GM23338 (cell line): ENCODE data around the gene TRPC4AP. TPM values are rescaled to one million over a fixed set of nuclear protein-coding genes. Genes with fewer than 3 reads are reported as not detected.

Experiments used
- ATAC-seq: fragments of 200-7000 bp; cut with Tn5 transposase; 3 replicates; pipeline ENCODE4 v1.9.1; 2020
- DNase-seq: peaks from one replicate; pipeline ENCODE4 v3.0.0-alpha.2; 2015; ENCODE audit warnings: low spot score
- H2AFZ ChIP-seq: fragments of 200-600 bp; sonication (generic); 2 replicates; pipeline ENCODE4 v1.8.0; 2016; ENCODE audit warnings: antibody characterized with exemption, mild to moderate bottlenecking, moderate library complexity
- H3F3A ChIP-seq: fragments of 200-600 bp; sonication (generic); replicated peaks from 2 replicates; pipeline ENCODE4 v1.8.0; 2017; ENCODE audit warnings: antibody characterized with exemption, mixed run types, low read depth
- H3K27ac ChIP-seq: fragments of 200-600 bp; sonication (generic); 2 replicates; pipeline ENCODE4 v1.6.1; 2016; ENCODE audit warnings: low read depth
- H3K27me3 ChIP-seq: fragments of 200-600 bp; sonication (generic); 2 replicates; pipeline ENCODE4 v1.8.0; 2016; ENCODE audit warnings: mild to moderate bottlenecking, mixed run types, moderate library complexity; ENCODE audit not compliant: insufficient read depth
- H3K36me3 ChIP-seq: fragments of 200-600 bp; sonication (generic); 2 replicates; pipeline ENCODE4 v1.8.0; 2016; ENCODE audit warnings: mild to moderate bottlenecking; ENCODE audit not compliant: insufficient read depth
- H3K4me1 ChIP-seq: fragments of 200-600 bp; sonication (generic); 2 replicates; pipeline ENCODE4 v1.8.0; 2016; ENCODE audit warnings: mild to moderate bottlenecking, moderate library complexity; ENCODE audit not compliant: insufficient read depth
- H3K4me2 ChIP-seq: fragments of 200-600 bp; sonication (generic); 2 replicates; pipeline ENCODE4 v1.7.1; 2017; ENCODE audit warnings: mixed run types
- H3K4me3 ChIP-seq: fragments of 200-600 bp; sonication (generic); 2 replicates; pipeline ENCODE4 v1.6.1; 2016; ENCODE audit warnings: mixed run types
- H3K79me2 ChIP-seq: fragments of 200-600 bp; sonication (generic); replicated peaks from 2 replicates; pipeline ENCODE4 v1.8.0; 2017; ENCODE audit warnings: mild to moderate bottlenecking; ENCODE audit not compliant: insufficient read depth
- H3K9me2 ChIP-seq: fragments of 200-600 bp; sonication (generic); 2 replicates; pipeline ENCODE4 v1.8.0; 2017; ENCODE audit not compliant: insufficient read depth
- H4K20me1 ChIP-seq: fragments of 200-600 bp; sonication (generic); replicated peaks from 2 replicates; pipeline ENCODE4 v1.8.0; 2017; ENCODE audit warnings: mild to moderate bottlenecking; ENCODE audit not compliant: insufficient read depth
- H3K27ac Mint-ChIP-seq: 2 replicates; pipeline ENCODE4 v1.8.0; 2020; ENCODE audit warnings: inconsistent platforms, mild to moderate bottlenecking, moderate library complexity, mixed read lengths
- H3K27me3 Mint-ChIP-seq: 3 replicates; pipeline ENCODE4 v1.8.0; 2022; ENCODE audit warnings: low read depth, mild to moderate bottlenecking, moderate library complexity, mixed read lengths, inconsistent platforms; ENCODE audit not compliant: insufficient read depth, poor library complexity
- H3K36me3 Mint-ChIP-seq: 3 replicates; pipeline ENCODE4 v1.8.0; 2021; ENCODE audit warnings: low read depth, mild to moderate bottlenecking, inconsistent platforms, moderate library complexity, mixed read lengths
- H3K4me1 Mint-ChIP-seq: 3 replicates; pipeline ENCODE4 v1.8.0; 2020; ENCODE audit warnings: mild to moderate bottlenecking, inconsistent platforms, mixed read lengths
- H3K4me3 Mint-ChIP-seq: 3 replicates; pipeline ENCODE4 v1.8.0; 2021; ENCODE audit warnings: moderate library complexity, mild to moderate bottlenecking, inconsistent platforms, mixed read lengths
- H3K9me3 Mint-ChIP-seq: 3 replicates; pipeline ENCODE4 v1.8.0; 2020; ENCODE audit warnings: moderate library complexity, mild to moderate bottlenecking, inconsistent platforms, mixed read lengths
- EZH2phosphoT487 ChIP-seq: fragments of 200-600 bp; sonication (generic); IDR thresholded peaks from one replicate; pipeline ENCODE4 v1.8.1; 2018; ENCODE audit warnings: antibody characterized with exemption; ENCODE audit not compliant: unreplicated experiment
- JUNB ChIP-seq: IDR thresholded peaks from one replicate; pipeline ENCODE4 v1.6.1; 2016; ENCODE audit warnings: antibody characterized with exemption; ENCODE audit not compliant: unreplicated experiment
- STAT1 ChIP-seq: IDR thresholded peaks from one replicate; pipeline ENCODE4 v1.6.1; 2016; ENCODE audit warnings: antibody characterized with exemption; ENCODE audit not compliant: unreplicated experiment
- polyA plus RNA-seq: library from polyadenylated mRNA; unstranded; fragments of >200 nt; fragmentation: Nextera tagmentation; extraction: Ambion mirVana; gene quantifications from 2 replicates; pipeline ENCODE4 v1.2.1, GENCODE V29; 2016
- total RNA-seq: library from RNA; depleted of rRNA; stranded (reverse); fragments of >200 nt; shearing (Covaris generic); gene quantifications from 2 replicates; pipeline ENCODE4 v1.2.3, GENCODE V29; 2014
- TF ChIP-seq, protein P1 (sequence below): fragments of 250-450 bp; sonication (Bioruptor Pico); IDR thresholded peaks from 2 replicates; pipeline ENCODE4 v1.5.0; 2020; ENCODE audit warnings: mild to moderate bottlenecking, moderate library complexity

The TRPC4AP gene
- total and polyA plus RNA-seq, 2 experiments from 2014 or later = 48.8 to 89.5 TPM

DNA sequence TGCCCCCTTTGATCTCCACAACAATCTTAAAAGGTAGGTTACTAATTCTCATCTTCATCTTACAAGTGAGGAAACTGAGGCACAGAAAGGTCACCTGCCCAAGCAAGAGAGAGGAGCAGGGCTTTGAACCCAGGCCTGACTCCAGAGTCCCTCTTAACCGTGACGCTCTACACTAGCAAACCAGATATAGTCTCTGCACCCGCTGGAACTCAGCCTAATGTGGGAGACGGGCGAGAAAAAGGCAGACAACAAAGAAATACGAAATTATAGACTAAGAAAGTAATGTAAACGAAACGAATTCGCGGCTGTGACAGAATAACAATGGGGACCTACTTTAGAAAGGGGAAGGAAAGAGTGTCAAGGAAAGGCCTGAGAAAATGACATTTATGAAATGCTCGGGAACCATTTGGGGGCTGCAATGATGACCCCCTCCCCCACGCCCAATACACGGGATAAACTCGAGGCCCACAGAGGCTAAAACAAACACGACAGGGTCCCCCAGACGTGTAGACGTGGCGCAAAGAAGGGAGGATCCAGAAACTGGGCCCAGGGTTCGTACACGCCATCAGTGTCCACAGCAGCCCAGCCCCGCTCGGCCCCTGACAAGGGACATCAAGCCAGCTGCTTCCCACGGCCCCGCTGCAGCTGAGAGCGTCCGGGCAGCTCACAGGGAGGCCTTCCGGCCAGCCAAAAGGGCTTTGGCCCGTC lies 637 bp downstream of the TRPC4AP start (continued):
- TF ChIP-seq, protein P1, sequence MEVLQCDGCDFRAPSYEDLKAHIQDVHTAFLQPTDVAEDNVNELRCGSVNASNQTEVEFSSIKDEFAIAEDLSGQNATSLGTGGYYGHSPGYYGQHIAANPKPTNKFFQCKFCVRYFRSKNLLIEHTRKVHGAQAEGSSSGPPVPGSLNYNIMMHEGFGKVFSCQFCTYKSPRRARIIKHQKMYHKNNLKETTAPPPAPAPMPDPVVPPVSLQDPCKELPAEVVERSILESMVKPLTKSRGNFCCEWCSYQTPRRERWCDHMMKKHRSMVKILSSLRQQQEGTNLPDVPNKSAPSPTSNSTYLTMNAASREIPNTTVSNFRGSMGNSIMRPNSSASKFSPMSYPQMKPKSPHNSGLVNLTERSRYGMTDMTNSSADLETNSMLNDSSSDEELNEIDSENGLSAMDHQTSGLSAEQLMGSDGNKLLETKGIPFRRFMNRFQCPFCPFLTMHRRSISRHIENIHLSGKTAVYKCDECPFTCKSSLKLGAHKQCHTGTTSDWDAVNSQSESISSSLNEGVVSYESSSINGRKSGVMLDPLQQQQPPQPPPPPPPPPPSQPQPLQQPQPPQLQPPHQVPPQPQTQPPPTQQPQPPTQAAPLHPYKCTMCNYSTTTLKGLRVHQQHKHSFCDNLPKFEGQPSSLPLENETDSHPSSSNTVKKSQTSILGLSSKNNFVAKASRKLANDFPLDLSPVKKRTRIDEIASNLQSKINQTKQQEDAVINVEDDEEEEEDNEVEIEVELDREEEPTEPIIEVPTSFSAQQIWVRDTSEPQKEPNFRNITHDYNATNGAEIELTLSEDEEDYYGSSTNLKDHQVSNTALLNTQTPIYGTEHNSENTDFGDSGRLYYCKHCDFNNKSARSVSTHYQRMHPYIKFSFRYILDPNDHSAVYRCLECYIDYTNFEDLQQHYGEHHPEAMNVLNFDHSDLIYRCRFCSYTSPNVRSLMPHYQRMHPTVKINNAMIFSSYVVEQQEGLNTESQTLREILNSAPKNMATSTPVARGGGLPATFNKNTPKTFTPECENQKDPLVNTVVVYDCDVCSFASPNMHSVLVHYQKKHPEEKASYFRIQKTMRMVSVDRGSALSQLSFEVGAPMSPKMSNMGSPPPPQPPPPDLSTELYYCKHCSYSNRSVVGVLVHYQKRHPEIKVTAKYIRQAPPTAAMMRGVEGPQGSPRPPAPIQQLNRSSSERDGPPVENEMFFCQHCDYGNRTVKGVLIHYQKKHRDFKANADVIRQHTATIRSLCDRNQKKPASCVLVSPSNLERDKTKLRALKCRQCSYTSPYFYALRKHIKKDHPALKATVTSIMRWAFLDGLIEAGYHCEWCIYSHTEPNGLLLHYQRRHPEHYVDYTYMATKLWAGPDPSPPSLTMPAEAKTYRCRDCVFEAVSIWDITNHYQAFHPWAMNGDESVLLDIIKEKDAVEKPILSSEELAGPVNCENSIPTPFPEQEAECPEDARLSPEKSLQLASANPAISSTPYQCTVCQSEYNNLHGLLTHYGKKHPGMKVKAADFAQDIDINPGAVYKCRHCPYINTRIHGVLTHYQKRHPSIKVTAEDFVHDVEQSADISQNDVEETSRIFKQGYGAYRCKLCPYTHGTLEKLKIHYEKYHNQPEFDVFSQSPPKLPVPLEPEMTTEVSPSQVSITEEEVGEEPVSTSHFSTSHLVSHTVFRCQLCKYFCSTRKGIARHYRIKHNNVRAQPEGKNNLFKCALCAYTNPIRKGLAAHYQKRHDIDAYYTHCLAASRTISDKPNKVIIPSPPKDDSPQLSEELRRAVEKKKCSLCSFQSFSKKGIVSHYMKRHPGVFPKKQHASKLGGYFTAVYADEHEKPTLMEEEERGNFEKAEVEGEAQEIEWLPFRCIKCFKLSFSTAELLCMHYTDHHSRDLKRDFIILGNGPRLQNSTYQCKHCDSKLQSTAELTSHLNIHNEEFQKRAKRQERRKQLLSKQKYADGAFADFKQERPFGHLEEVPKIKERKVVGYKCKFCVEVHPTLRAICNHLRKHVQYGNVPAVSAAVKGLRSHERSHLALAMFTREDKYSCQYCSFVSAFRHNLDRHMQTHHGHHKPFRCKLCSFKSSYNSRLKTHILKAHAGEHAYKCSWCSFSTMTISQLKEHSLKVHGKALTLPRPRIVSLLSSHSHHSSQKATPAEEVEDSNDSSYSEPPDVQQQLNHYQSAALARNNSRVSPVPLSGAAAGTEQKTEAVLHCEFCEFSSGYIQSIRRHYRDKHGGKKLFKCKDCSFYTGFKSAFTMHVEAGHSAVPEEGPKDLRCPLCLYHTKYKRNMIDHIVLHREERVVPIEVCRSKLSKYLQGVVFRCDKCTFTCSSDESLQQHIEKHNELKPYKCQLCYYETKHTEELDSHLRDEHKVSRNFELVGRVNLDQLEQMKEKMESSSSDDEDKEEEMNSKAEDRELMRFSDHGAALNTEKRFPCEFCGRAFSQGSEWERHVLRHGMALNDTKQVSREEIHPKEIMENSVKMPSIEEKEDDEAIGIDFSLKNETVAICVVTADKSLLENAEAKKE (CRISPR knock-in tag) = no peak
- TF ChIP-seq EZH2phosphoT487 (no peak), STAT1 (no peak)

DNA sequence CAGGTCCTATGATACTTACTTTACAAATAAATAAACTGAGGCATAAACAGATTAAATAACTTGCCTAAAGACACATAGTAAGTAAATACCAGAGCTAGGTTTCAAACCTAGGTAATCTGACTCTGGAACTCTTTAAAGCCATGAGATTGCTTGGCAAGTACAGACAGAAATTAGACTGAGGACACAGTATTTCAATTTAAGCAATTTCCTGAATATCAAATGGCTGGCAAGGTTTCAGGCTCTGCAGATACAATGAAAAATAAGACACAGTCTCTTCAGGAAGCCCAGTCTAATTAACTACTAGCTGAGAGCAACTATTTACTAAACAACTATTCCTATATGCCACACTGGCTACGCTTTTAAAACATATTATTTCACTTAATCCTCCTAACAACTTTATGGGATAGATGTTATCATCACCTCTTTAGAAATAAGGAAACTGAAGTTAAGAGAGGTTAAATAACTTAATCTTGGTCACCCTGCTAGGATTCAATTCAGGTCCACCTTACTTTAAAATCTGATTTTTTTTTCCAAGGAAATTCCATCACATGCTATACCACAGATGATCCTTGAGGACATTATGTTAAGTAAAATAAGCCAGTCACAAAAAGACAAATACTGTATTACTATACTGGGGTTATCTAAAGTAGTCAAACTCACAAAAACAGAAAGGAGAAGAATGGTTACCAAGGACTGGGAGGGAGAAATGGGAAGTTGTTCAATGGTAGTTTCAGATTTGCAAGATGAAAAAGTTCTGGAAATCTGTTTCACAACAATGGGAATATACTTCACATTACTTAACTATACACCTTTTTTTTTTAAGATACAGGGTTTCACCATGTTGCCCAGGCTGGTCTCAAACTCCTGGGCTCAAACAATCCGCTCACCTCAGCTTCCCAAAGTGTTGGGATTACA lies 4.1 kb downstream of the TRPC4AP start:
- H3K9me3 Mint-ChIP-seq = no peaks in the 10 kb centered on the region
- no peak overlapping the region for H3K27ac ChIP-seq

More for the DNA sequence above, 4.1 kb downstream of the TRPC4AP start:
- no peaks in the 10 kb centered on the region for H3K9me2 ChIP-seq
- no peak for TF ChIP-seq JUNB
- peaks cover 15% of the 10 kb centered on the region; the same call in 2 of the 3 replicates for H3K36me3 Mint-ChIP-seq
- H3K4me1 ChIP-seq = peaks cover 23% of the 10 kb centered on the region
- H2AFZ ChIP-seq = no peak overlapping the region
- no peak overlapping the region for H3K4me2 ChIP-seq
- H3K27me3 ChIP-seq = no peaks in the 10 kb centered on the region
- H3K36me3 ChIP-seq = no peaks in the 10 kb centered on the region
- H3K27me3 Mint-ChIP-seq = peaks cover 4% of the 10 kb centered on the region
- H3K4me3 Mint-ChIP-seq = no peak overlapping the region
- no peaks in the 10 kb centered on the region for H3F3A ChIP-seq
- peaks cover 23% of the 10 kb centered on the region for H3K4me1 Mint-ChIP-seq
- peaks cover 24% of the 10 kb centered on the region; the same call in 1 of the 2 replicates for H4K20me1 ChIP-seq
- no peak for ATAC-seq
- DNase-seq = no peak
- peaks cover 83% of the 10 kb centered on the region for H3K79me2 ChIP-seq
- no peak overlapping the region for H3K27ac Mint-ChIP-seq
- no peak overlapping the region for H3K4me3 ChIP-seq
